Stimulated activated CD4-positive, alpha-beta T cell treated with anti-CD3 and anti-CD28 coated beads, Interleukin-2, amount 100 ng/mL, for 24 hours (primary cell): ENCODE measurements around the gene PTPRN2.
"Not testable (repeated sequence)": the region's sequence is repeated elsewhere in the genome, so short reads cannot be mapped to it uniquely, and the experiment has no call there.

Experiments
- DNase-seq, 2 donors: peaks; one replicate each; pipeline ENCODE4 v3.0.0-alpha.2; 2020

The PTPRN2 gene

GRCh38 chr7:158240801-158241200, 346.8 kb downstream of the PTPRN2 start:
- DNase-seq: no peak

GRCh38 chr7:158239290-158239981, 348.2 kb downstream of the PTPRN2 start:
- DNase-seq: no peak

GRCh38 chr7:158238616-158239289, 348.9 kb downstream of the PTPRN2 start:
- no peak for DNase-seq

GRCh38 chr7:158237672-158238335, 349.8 kb downstream of the PTPRN2 start:
- no peak for DNase-seq

GRCh38 chr7:158236400-158236799, 351.2 kb downstream of the PTPRN2 start:
- DNase-seq: no peak

GRCh38 chr7:158235862-158236261, 351.8 kb downstream of the PTPRN2 start:
- no peak for DNase-seq

- no peak for DNase-seq
Measured at GRCh38 chr7:158229945-158230344, 357.7 kb downstream of the PTPRN2 start.

- DNase-seq: no peak
Measured at GRCh38 chr7:158228986-158229385, 358.6 kb downstream of the PTPRN2 start.

- DNase-seq: no peak
Measured at GRCh38 chr7:158228131-158228530, 359.5 kb downstream of the PTPRN2 start.

GRCh38 chr7:158227258-158227984, 360.2 kb downstream of the PTPRN2 start:
- DNase-seq: no peak

- no peak for DNase-seq
Measured at GRCh38 chr7:158216198-158216597, 371.4 kb downstream of the PTPRN2 start.

- DNase-seq: no peak
Measured at GRCh38 chr7:158209435-158209834, 378.2 kb downstream of the PTPRN2 start.

GRCh38 chr7:158206341-158206740, 381.3 kb downstream of the PTPRN2 start:
- DNase-seq: no peak

GRCh38 chr7:158204453-158204852, 383.2 kb downstream of the PTPRN2 start:
- DNase-seq: no peak

- not testable (repeated sequence) for DNase-seq
Measured at GRCh38 chr7:158203948-158204347, 383.7 kb downstream of the PTPRN2 start.

GRCh38 chr7:158194365-158194900, 393.2 kb downstream of the PTPRN2 start:
- no peak for DNase-seq

GRCh38 chr7:158193446-158193845, 394.2 kb downstream of the PTPRN2 start:
- no peak for DNase-seq

- DNase-seq: no peak
Measured at GRCh38 chr7:158192956-158193355, 394.7 kb downstream of the PTPRN2 start.

GRCh38 chr7:158192184-158192835, 395.3 kb downstream of the PTPRN2 start:
- no peak for DNase-seq

GRCh38 chr7:158191671-158192070, 396.0 kb downstream of the PTPRN2 start:
- DNase-seq: no peak

- no peak for DNase-seq
Measured at GRCh38 chr7:158190756-158191155, 396.9 kb downstream of the PTPRN2 start.

GRCh38 chr7:158188676-158189075, 398.9 kb downstream of the PTPRN2 start:
- no peak for DNase-seq

GRCh38 chr7:158187694-158187994, 400.0 kb downstream of the PTPRN2 start:
- DNase-seq: no peak
